ENCODE data around the gene NR1D2. TPM values are rescaled to one million over a fixed set of nuclear protein-coding genes. Genes with fewer than 3 reads are reported as not detected.
A peak's percentile ranks its signal among the peaks of the same experiment; 100 is the strongest.
"Not testable (repeated sequence)": the region's sequence is repeated elsewhere in the genome, so short reads cannot be mapped to it uniquely, and the experiment has no call there.

NR1D2 gene
- total RNA-seq, 2 experiments from 2014 or later: 20.2 TPM

GRCh38 chr3:23917679-23918303, 27.3 kb upstream of the NR1D2 start:
- Mint-ChIP-seq H3K27ac (peak overlapping the region; percentile 97), H3K4me3 (peak overlapping the region; percentile 87), H3K36me3 (peaks cover 30% of the 10 kb centered on the region), H3K4me1 (peaks cover 34% of the 10 kb centered on the region)
- not testable (repeated sequence) for DNase-seq; H3K27me3 Mint-ChIP-seq; H3K9me3 Mint-ChIP-seq; ATAC-seq (ENCODE audit: low read depth)
- POLR2A ChIA-PET: interaction anchor here (0.6 to 3.3 kb wide), 20 partner anchors 8 to 711 kb away, joined by 3 to 45 read pairs (median 6); no protein-coding TSS in a partner anchor

- not testable (repeated sequence) for ATAC-seq (ENCODE audit: low read depth); H3K9me3 Mint-ChIP-seq; H3K27me3 Mint-ChIP-seq; DNase-seq
- POLR2A ChIA-PET: interaction anchor here (0.6 to 3.3 kb wide), 8 partner anchors 9 to 109 kb away, joined by 3 to 45 read pairs (median 18); no protein-coding TSS in a partner anchor
- peak overlapping the region; percentile 87 for H3K4me3 Mint-ChIP-seq
- H3K27ac Mint-ChIP-seq: peak overlapping the region; percentile 97
- peaks cover 30% of the 10 kb centered on the region for H3K36me3 Mint-ChIP-seq
- H3K4me1 Mint-ChIP-seq: peaks cover 34% of the 10 kb centered on the region
These were observed 26.8 kb upstream of the NR1D2 start for GRCh38 chr3:23918331-23918730.

- DNase-seq (no peak), ATAC-seq (ENCODE audit: low read depth) (no peak)
- Mint-ChIP-seq H3K36me3 (peaks cover 30% of the 10 kb centered on the region), H3K27ac (no peak overlapping the region), H3K9me3 (no peaks in the 10 kb centered on the region), H3K27me3 (no peaks in the 10 kb centered on the region), H3K4me1 (peaks cover 29% of the 10 kb centered on the region), H3K4me3 (peak overlapping the region; percentile 87)
- POLR2A ChIA-PET: interaction anchor here (0.6 kb wide), 1 partner anchor 34 kb away, joined by 3 read pairs; no protein-coding TSS in a partner anchor
These were observed 25.5 kb upstream of the NR1D2 start for GRCh38 chr3:23919628-23920027.

GRCh38 chr3:23920151-23920655, 24.9 kb upstream of the NR1D2 start:
- DNase-seq (no peak), ATAC-seq (ENCODE audit: low read depth) (no peak)
- Mint-ChIP-seq H3K27me3 (no peaks in the 10 kb centered on the region), H3K27ac (peak overlapping the region; percentile 21), H3K4me3 (peak overlapping the region; percentile 13), H3K36me3 (peaks cover 30% of the 10 kb centered on the region), H3K9me3 (no peaks in the 10 kb centered on the region), H3K4me1 (peaks cover 27% of the 10 kb centered on the region)
- POLR2A ChIA-PET: no interaction called here

GRCh38 chr3:23921052-23921511, 24.0 kb upstream of the NR1D2 start:
- Mint-ChIP-seq H3K27me3 (no peaks in the 10 kb centered on the region), H3K9me3 (no peaks in the 10 kb centered on the region), H3K27ac (no peak overlapping the region), H3K4me3 (no peak overlapping the region), H3K4me1 (peaks cover 21% of the 10 kb centered on the region), H3K36me3 (peaks cover 27% of the 10 kb centered on the region)
- DNase-seq: no peak
- POLR2A ChIA-PET: interaction anchor here (0.7 kb wide), 1 partner anchor 109 kb away, joined by 3 read pairs; no protein-coding TSS in a partner anchor
- no peak for ATAC-seq (ENCODE audit: low read depth)

GRCh38 chr3:23923786-23924185, 21.3 kb upstream of the NR1D2 start:
- POLR2A ChIA-PET: no interaction called here
- H3K4me1 Mint-ChIP-seq: peaks cover 14% of the 10 kb centered on the region
- H3K36me3 Mint-ChIP-seq: peaks cover 17% of the 10 kb centered on the region
- H3K27ac Mint-ChIP-seq: no peak overlapping the region
- H3K27me3 Mint-ChIP-seq: no peaks in the 10 kb centered on the region
- ATAC-seq (ENCODE audit: low read depth) (no peak), DNase-seq (no peak)
- H3K4me3 Mint-ChIP-seq: no peak overlapping the region
- H3K9me3 Mint-ChIP-seq: no peaks in the 10 kb centered on the region

GRCh38 chr3:23926246-23926645, 18.8 kb upstream of the NR1D2 start:
- Mint-ChIP-seq H3K9me3 (no peaks in the 10 kb centered on the region), H3K4me1 (peaks cover 2% of the 10 kb centered on the region), H3K36me3 (peaks cover 3% of the 10 kb centered on the region), H3K27ac (no peak overlapping the region), H3K27me3 (peaks cover 3% of the 10 kb centered on the region), H3K4me3 (no peak overlapping the region)
- POLR2A ChIA-PET: interaction anchor here (4.1 kb wide), 1 partner anchor 9 kb away, joined by 17 read pairs; the partner anchor contains the start of genes NKIRAS1 and RPL15
- no peak for ATAC-seq (ENCODE audit: low read depth)
- DNase-seq: no peak

GRCh38 chr3:23926736-23927135, 18.4 kb upstream of the NR1D2 start:
- Mint-ChIP-seq H3K9me3 (no peaks in the 10 kb centered on the region), H3K4me1 (peaks cover 6% of the 10 kb centered on the region), H3K4me3 (no peak overlapping the region), H3K27ac (no peak overlapping the region), H3K36me3 (peaks cover 3% of the 10 kb centered on the region), H3K27me3 (peaks cover 3% of the 10 kb centered on the region)
- no peak for DNase-seq
- POLR2A ChIA-PET: interaction anchor here (4.1 kb wide), 1 partner anchor 10 kb away, joined by 17 read pairs; the partner anchor contains the start of genes NKIRAS1 and RPL15
- no peak for ATAC-seq (ENCODE audit: low read depth)

- no peak for DNase-seq
- no peak for ATAC-seq (ENCODE audit: low read depth)
- H3K27ac Mint-ChIP-seq: no peak overlapping the region
- peaks cover 7% of the 10 kb centered on the region for H3K4me1 Mint-ChIP-seq
- H3K27me3 Mint-ChIP-seq: peaks cover 3% of the 10 kb centered on the region
- peaks cover 3% of the 10 kb centered on the region for H3K36me3 Mint-ChIP-seq
- H3K4me3 Mint-ChIP-seq: no peak overlapping the region
- POLR2A ChIA-PET: interaction anchor here (4.1 kb wide), 1 partner anchor 11 kb away, joined by 17 read pairs; the partner anchor contains the start of genes NKIRAS1 and RPL15
- H3K9me3 Mint-ChIP-seq: no peaks in the 10 kb centered on the region
These were observed 16.6 kb upstream of the NR1D2 start for GRCh38 chr3:23928524-23928923.

GRCh38 chr3:23931597-23931996, 13.5 kb upstream of the NR1D2 start:
- Mint-ChIP-seq H3K4me3 (no peak overlapping the region), H3K27me3 (peaks cover 3% of the 10 kb centered on the region), H3K9me3 (no peaks in the 10 kb centered on the region), H3K4me1 (peaks cover 7% of the 10 kb centered on the region), H3K27ac (no peak overlapping the region), H3K36me3 (peaks cover 1% of the 10 kb centered on the region)
- no peak for ATAC-seq (ENCODE audit: low read depth)
- POLR2A ChIA-PET: no interaction called here
- no peak for DNase-seq

- no peak overlapping the region for H3K27ac Mint-ChIP-seq
- H3K4me1 Mint-ChIP-seq: peaks cover 7% of the 10 kb centered on the region
- peaks cover 1% of the 10 kb centered on the region for H3K36me3 Mint-ChIP-seq
- ATAC-seq (ENCODE audit: low read depth): no peak
- peaks cover 9% of the 10 kb centered on the region for H3K27me3 Mint-ChIP-seq
- H3K9me3 Mint-ChIP-seq: no peaks in the 10 kb centered on the region
- H3K4me3 Mint-ChIP-seq: no peak overlapping the region
- DNase-seq: no peak
- POLR2A ChIA-PET: interaction anchor here (1.7 kb wide), 1 partner anchor 15 kb away, joined by 5 read pairs; the partner anchor contains the start of genes NKIRAS1 and RPL15
These were observed 12.5 kb upstream of the NR1D2 start for GRCh38 chr3:23932571-23932970.

- Mint-ChIP-seq H3K36me3 (no peaks in the 10 kb centered on the region), H3K4me3 (no peak overlapping the region), H3K27me3 (peaks cover 11% of the 10 kb centered on the region), H3K4me1 (peaks cover 7% of the 10 kb centered on the region), H3K27ac (no peak overlapping the region), H3K9me3 (peaks cover 1% of the 10 kb centered on the region)
- DNase-seq: no peak
- no peak for ATAC-seq (ENCODE audit: low read depth)
- POLR2A ChIA-PET: interaction anchor here (0.6 kb wide), 1 partner anchor 16 kb away, joined by 6 read pairs; no protein-coding TSS in a partner anchor
These were observed 10.8 kb upstream of the NR1D2 start for GRCh38 chr3:23934253-23934652.

- Mint-ChIP-seq H3K4me1 (no peaks in the 10 kb centered on the region), H3K9me3 (peaks cover 1% of the 10 kb centered on the region), H3K36me3 (no peaks in the 10 kb centered on the region), H3K4me3 (no peak overlapping the region), H3K27me3 (peaks cover 12% of the 10 kb centered on the region), H3K27ac (no peak overlapping the region)
- no peak for ATAC-seq (ENCODE audit: low read depth)
- DNase-seq: no peak
- POLR2A ChIA-PET: interaction anchor here (0.7 kb wide), 1 partner anchor 28 kb away, joined by 4 read pairs; no protein-coding TSS in a partner anchor
These were observed 7.8 kb upstream of the NR1D2 start for GRCh38 chr3:23937296-23937695.

Measured in activated naive CD8-positive, alpha-beta T cell treated with anti-CD3 and anti-CD28 coated beads, Interleukin-2, amount 10 ng/mL, durations not matched to agents 7 days and 5 days (primary cell).